GM18511 (cell line): Measurements from ENCODE around the gene HOXA4.
A peak's percentile ranks its signal among the peaks of the same experiment; 100 is the strongest.

Source experiments
- ATAC-seq: cut with Tn5 transposase; IDR thresholded peaks from one replicate; pipeline ENCODE4 v1.9.1; 2021; ENCODE audit warnings: mild to moderate bottlenecking, moderate library complexity; ENCODE audit not compliant: unreplicated experiment

HOXA4 gene

GRCh38 chr7:27147199-27148030 lies 16.9 kb upstream of the HOXA4 start, which contains the start of gene HOXA6:
TSS of gene HOXA6 (minus strand) at chr7:27147774. CDS start at chr7:27147749, 25 bp downstream.
- ATAC-seq, result no peak

- no peak for ATAC-seq
Observed at GRCh38 chr7:27146491-27147198, 16.1 kb upstream of the HOXA4 start.

GRCh38 chr7:27145914-27146412 lies 15.4 kb upstream of the HOXA4 start:
- no peak for ATAC-seq

- no peak for ATAC-seq
Observed at GRCh38 chr7:27145165-27145913, 14.8 kb upstream of the HOXA4 start.

- ATAC-seq, result no peak
Observed at GRCh38 chr7:27144781-27145164, 14.2 kb upstream of the HOXA4 start.

- no peak for ATAC-seq
Observed at GRCh38 chr7:27143950-27144780, 13.6 kb upstream of the HOXA4 start.

DNA sequence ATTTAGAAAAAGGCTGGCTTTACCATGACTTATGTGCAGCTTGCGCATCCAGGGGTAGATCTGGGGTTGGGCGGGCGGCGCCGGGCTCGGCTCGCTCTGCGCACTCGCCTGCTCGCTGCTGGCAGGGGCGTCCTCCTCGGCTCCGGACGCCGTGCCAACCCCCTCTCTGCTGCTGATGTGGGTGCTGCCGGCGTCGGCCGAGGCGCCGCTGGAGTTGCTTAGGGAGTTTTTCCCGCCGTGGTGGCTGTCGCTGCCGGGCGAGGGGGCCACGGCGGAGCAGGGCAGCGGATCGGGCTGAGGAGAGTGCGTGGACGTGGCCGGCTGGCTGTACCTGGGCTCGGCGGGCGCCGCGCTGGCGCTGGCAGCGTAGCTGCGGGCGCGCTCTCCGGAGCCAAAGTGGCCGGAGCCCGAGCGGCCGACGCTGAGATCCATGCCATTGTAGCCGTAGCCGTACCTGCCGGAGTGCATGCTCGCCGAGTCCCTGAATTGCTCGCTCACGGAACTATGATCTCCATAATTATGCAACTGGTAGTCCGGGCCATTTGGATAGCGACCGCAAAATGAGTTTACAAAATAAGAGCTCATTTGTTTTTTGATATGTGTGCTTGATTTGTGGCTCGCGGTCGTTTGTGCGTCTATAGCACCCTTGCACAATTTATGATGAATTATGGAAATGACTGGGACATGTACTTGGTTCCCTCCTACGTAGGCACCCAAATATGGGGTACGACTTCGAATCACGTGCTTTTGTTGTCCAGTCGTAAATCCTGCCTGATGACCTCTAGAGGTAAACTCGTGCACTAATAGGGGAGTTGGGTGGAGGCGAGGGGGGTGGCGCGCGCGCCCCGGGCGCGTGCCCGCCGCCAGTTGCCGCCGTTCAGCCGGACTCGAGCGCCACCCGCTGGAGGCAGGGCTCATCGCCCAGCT lies 12.7 kb upstream of the HOXA4 start, which contains the start of gene HOXA5:
TSS of gene HOXA5 (minus strand) at position 659 of the 927 bp plus-strand sequence. CDS start at position 585, 74 bp downstream.
- peak; percentile 71 for ATAC-seq

DNA sequence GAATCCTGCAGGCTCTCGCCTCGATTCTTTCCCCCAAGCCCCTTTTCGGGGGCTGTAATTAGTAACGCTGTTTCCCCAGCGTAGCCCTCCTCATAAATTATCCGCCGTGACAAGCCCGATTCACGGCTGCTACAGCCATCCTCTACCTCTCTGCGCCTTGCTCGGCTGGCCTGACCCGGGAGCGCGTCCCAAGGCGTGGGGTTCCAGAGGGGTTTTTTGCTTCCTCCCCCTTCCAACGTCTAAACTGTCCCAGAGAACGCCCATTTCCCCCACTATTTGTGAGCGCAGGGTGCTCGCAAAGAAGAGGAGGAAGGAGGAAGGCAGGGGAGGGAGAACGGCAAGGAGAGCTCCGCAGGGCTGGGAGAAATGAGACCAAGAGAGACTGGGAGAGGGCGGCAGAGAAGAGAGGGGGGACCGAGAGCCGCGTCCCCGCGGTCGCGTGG lies 12.0 kb upstream of the HOXA4 start:
- ATAC-seq, result no peak

GRCh38 chr7:27141923-27142579 lies 11.5 kb upstream of the HOXA4 start:
- no peak for ATAC-seq

DNA sequence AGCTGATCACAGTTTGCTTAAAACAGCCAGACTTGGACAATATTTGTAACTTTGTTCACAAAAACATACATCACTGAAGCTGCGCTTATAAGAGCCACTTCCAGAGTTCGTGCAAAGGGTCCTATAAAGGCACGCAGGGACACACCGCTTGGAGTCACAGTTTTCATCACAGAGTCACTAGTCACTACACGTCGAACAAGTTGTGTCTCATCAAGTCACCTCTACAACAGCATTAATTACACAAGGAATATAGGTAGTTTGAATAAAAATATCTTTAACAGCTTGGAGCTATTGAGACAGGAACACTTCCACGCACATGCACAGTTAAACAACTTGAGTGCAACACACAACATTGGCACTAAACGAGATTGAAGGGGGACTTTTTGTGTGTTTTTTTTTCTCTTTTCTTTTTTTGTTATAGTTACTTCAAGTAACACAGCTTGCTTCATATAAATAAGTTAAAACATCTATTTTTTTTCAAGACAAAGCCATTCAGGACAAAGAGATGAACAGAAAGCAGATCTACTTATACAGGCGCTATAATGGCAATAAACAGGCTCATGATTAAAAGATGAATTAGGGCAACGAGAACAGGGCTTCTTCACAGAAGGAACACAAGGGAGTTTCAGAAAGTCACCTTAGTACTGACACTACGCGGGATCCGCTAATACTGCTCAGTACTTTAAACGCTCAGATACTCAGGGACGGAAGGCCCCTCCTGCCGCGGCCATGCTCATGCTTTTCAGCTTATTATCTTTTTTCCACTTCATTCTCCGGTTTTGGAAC lies 10.8 kb upstream of the HOXA4 start:
- no peak for ATAC-seq

GRCh38 chr7:27140126-27140857 lies 9.7 kb upstream of the HOXA4 start:
- ATAC-seq, result no peak

DNA sequence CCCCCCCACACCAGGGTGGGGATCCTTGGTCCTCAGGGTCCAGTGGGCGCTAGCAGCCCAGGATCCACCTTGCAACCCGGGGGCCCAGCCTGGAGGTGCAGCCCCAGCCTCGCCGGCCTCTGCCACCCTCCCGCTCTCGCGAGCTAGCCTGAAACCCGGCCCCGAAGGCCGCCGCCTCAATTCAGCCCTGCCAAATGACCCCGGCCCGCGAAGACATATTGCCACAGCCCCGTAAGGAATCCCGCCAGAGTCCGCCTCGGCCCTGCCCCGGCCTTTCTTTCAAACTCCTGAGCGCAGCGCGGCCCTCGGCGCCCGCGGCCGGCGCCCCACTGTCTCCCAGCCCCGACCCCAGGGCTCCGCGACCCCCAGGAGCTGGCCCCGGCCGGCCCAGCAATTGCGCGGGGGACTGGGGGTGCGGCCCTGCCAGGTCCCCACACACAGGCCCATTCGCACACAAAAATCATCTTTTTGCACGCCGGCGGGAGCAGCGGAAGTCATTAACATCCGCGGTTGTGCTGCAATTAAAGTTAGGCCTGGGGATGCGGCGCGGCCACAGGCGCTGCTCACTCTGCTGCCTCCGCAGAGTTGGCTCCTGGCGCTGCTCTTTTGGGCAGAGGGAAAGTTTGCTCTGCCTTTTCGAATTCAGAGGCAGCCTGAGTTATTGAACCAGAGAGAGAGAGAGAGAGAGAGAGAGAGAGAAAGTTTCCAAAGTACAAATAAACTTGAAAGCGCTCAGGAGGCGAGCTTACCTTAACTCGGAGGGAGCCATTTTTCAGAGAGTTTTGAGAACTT lies 9.0 kb upstream of the HOXA4 start:
- ATAC-seq, result no peak

DNA sequence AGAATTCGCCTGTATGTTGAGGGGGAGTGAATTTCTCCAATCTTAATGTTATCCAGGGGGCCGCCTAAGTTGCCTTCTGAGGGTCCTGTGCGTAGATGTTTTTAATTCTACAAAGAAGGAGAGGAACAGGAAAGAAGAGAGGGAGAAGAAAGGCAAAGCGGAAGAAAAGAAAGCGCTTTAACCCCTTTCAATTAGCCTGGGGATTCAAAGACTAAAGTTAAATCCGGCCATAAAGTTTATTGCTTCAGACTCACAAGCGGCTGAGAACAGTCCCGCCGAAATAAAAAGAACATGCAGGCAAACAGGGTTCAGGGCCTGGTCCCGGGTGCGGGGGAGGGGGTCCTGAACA lies 8.4 kb upstream of the HOXA4 start:
- no peak for ATAC-seq

GRCh38 chr7:27138472-27138871 lies 7.9 kb upstream of the HOXA4 start:
- ATAC-seq, result no peak

DNA sequence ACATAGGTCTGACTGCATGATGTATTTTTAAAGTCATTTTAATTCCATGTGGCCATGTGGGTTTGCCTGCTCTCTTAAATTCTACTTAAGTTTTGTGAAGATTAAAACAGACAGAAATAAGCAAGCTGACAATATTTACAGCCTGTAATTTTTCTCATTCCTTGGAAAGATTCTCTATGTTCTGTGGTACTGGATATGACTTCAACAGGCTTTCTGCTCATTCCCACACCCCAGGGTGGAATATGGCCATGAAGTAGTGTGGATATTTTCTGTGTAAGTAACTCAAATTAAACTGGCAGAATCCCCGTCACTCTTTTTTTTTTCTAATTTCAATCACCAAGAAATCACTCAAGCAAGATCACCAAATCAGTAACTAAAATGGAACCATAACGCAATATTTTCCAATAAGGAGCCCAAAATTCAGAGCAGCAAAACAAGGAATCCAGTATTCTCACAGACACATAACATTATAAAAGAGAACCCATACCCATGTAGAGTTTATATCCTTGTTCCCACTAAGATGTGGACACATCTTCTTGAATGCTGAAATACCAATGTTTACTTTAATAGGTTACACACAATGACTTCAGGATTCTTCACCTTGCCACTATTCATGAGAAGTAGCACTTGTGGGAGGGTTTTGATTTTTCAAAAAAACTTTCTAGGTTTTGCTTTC lies 7.2 kb upstream of the HOXA4 start:
- ATAC-seq, result no peak

GRCh38 chr7:27134392-27134791 lies 3.8 kb upstream of the HOXA4 start:
- ATAC-seq, result no peak
